ENCODE measurements around the gene SLC26A1. TPM values are rescaled to one million over a fixed set of nuclear protein-coding genes. Genes with fewer than 3 reads are reported as not detected.

The SLC26A1 gene
- total RNA-seq, 1 donor: 0.27 TPM

- no peak for TF ChIP-seq CTCF (IDR thresholded peaks at IDR 0.05; ENCODE audit: insufficient read depth, low read length)
- DNase-seq (ENCODE audit: low read depth): no peak
- H3K4me3 ChIP-seq (ENCODE audit: low read depth, low read length): no peak overlapping the region
These were observed 20.2 kb upstream of the SLC26A1 start for GRCh38 chr4:1013225-1014073.

DNA sequence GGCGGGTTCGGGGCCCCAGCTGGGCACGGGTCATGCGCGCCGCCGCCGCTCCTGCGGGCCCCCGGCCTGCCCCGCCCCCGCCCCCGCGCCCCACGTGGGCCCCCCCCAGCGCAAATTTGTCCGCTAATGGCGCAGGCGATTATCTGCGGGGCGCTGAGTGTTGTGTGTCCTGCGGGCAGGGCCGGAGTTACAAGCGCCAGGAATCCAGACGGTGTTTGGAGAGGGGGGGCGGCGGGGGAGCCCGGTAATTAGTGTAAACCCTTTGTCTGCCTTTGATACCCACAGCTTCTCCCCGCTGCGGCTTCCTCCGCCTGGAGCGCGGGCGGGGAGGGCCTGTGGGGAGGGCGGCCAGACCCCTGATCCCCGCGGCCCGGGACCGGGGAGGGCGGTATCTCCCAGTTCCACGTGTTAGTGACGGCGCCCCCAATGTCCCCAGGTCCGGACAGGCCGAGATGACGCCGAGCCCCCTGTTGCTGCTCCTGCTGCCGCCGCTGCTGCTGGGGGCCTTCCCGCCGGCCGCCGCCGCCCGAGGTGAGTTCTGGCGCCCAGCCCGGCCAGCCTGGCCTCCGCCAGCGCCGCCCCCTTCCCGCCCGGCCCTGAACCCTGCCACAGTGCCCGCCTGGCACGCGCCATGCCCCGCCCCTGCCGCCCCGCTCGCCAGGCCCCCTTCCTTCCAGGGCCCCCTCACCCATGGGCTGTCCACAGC is 19.0 kb upstream of the SLC26A1 start:
- peak overlapping the region; percentile 62 for H3K4me3 ChIP-seq (ENCODE audit: low read depth, low read length)
- no peak for TF ChIP-seq CTCF (IDR thresholded peaks at IDR 0.05; ENCODE audit: insufficient read depth, low read length)
- DNase-seq (ENCODE audit: low read depth): no peak

GRCh38 chr4:1011666-1012033 is 18.4 kb upstream of the SLC26A1 start:
- TF ChIP-seq CTCF (IDR thresholded peaks at IDR 0.05; ENCODE audit: insufficient read depth, low read length): no peak
- peak overlapping the region; percentile 62 for H3K4me3 ChIP-seq (ENCODE audit: low read depth, low read length)
- no peak for DNase-seq (ENCODE audit: low read depth)

- DNase-seq (ENCODE audit: low read depth): peak; percentile 77
- TF ChIP-seq CTCF (IDR thresholded peaks at IDR 0.05; ENCODE audit: insufficient read depth, low read length): no peak
These were observed 17.9 kb upstream of the SLC26A1 start, which contains the start of gene FGFRL1 for GRCh38 chr4:1011022-1011665. TSS of gene FGFRL1 (plus strand) at chr4:1011626. CDS start at chr4:1012486, 860 bp downstream.

DNA sequence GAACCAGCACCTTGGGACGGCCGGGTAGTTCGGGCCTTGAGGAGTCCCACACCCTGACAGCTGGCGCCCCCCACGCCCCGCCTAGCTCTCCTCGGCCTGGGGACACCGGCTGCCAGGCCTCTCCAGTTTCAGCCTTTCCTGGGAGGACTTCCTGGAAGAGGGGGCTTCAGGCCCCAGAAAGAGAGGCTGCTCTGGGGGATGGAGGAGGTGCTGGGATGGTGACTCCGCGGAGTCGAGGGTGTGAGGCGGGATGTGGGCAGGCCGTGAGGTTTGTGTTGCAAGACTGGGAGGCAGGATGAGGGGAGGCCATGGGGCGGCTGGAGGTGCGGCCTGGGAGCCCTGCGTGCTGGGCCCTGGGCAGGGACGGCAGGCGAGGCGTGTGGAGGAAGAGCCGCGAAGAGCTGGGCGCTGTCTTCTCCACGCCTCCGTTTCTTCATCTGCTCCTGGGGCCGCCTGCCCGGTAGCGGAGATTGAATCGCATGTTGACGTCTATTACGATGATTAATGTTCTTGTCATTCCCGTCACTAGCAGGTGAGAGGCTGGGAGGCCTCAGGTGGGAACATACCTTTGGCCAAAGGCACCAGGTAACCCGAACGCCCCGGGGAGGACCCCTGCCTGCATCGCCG is 17.3 kb upstream of the SLC26A1 start:
- peak; percentile 77 for DNase-seq (ENCODE audit: low read depth)
- H3K4me3 ChIP-seq (ENCODE audit: low read depth, low read length): peak overlapping the region; percentile 61
- TF ChIP-seq CTCF (IDR thresholded peaks at IDR 0.05; ENCODE audit: insufficient read depth, low read length): no peak

More at GRCh38 chr4:1011022-1011665, 17.9 kb upstream of the SLC26A1 start, which contains the start of gene FGFRL1:
- H3K4me3 ChIP-seq (ENCODE audit: low read depth, low read length): peak within 1 kb of the TSS; percentile 62
